K562 (cell line): ENCODE results near the gene ZFP36. TPM values are rescaled to one million over a fixed set of nuclear protein-coding genes. Genes with fewer than 3 reads are reported as not detected.
A peak's percentile ranks its signal among the peaks of the same experiment; 100 is the strongest.

ENCODE experiments used
- ATAC-seq: fragments of 200-7000 bp; cut with Tn5 transposase; 3 replicates; pipeline ENCODE4 v1.9.1; 2020; ENCODE audit warnings: moderate library complexity
- BruUV-seq: library from RNA; stranded (reverse); fragments of 400-500 nt; replicated peaks from 2 replicates; lab custom pipeline; 2021; lab: Mats Ljungman, UMichigan
- CTCF ChIA-PET: fragments of 300-600 bp; formaldehyde crosslinking; extraction: SDS; loops from one replicate; lab custom pipeline; 2021; ENCODE audit warnings: low intra/inter-chr PET ratio; lab: Yijun Ruan, JAX
- POLR2A ChIA-PET: fragments of 300-600, 350-650 bp; sonication (Branson Sonifier 250); formaldehyde crosslinking; extraction: SDS; loops from one replicate; lab custom pipeline; 2021; ENCODE audit warnings: antibody characterized with exemption, inconsistent platforms; lab: Yijun Ruan, JAX
- DNase-seq, 4 experiments: peaks; one replicate each; pipeline versions ENCODE4 v3.0.0 to v3.0.0-alpha.2; 2011 to 2018; ENCODE audit warnings: low spot score in 3 of 4, mixed read lengths in 3 of 4; ENCODE audit errors: extremely low read depth in 1 of 4
- FAIRE-seq: peaks from 2 replicates; lab custom pipeline; 2011; peaks lifted over from hg19 to GRCh38; lab: Jason Lieb, UNC
- H2AFZ ChIP-seq: 2 replicates; pipeline ENCODE4 v1.6.0; 2011; ENCODE audit warnings: low read depth, low read length, control low read depth, inconsistent platforms
- H3K27ac ChIP-seq: fragments of 200-600 bp; 3 replicates; pipeline ENCODE4 v1.8.0; 2011; ENCODE audit warnings: low read depth, mild to moderate bottlenecking, control low read depth, inconsistent platforms, low read length, moderate library complexity, mixed read lengths; ENCODE audit errors: extremely low read depth
- H3K27me3 ChIP-seq, 2 experiments: fragments of 300-600 bp in 1 of 2; 2 replicates in 1 of 2; 3 replicates in 1 of 2; pipeline versions ENCODE4 v1.6.0 to v1.8.0; 2011; ENCODE audit warnings: inconsistent platforms in 2 of 2, low read length in 2 of 2, mild to moderate bottlenecking in 1 of 2, mixed read lengths in 1 of 2, moderate library complexity in 1 of 2; ENCODE audit not compliant: control insufficient read depth in 2 of 2, insufficient read depth in 2 of 2
- H3K36me3 ChIP-seq: fragments of 300-600 bp; 3 replicates; pipeline ENCODE4 v1.8.0; 2011; ENCODE audit warnings: mild to moderate bottlenecking, low read length, inconsistent platforms; ENCODE audit not compliant: control insufficient read depth, insufficient read depth
- H3K4me1 ChIP-seq, 2 experiments: fragments of 200-600 bp in 1 of 2; replicated peaks in 1 of 2; 2 replicates in 1 of 2; 3 replicates in 1 of 2; pipeline versions ENCODE4 v1.5.1 to v1.8.0; 2011; ENCODE audit warnings: inconsistent platforms in 2 of 2, low read length in 2 of 2, mild to moderate bottlenecking in 1 of 2, mixed read lengths in 1 of 2, moderate library complexity in 1 of 2; ENCODE audit not compliant: control insufficient read depth in 2 of 2, insufficient read depth in 2 of 2
- H3K4me2 ChIP-seq: 2 replicates; pipeline ENCODE4 v1.6.1; 2011; ENCODE audit warnings: low read length, control low read depth, inconsistent platforms, mixed read lengths; ENCODE audit not compliant: insufficient read depth
- H3K4me3 ChIP-seq: fragments of 200-600 bp; sonication (generic), shearing (Covaris generic); 2 replicates; pipeline ENCODE4 v1.5.1; 2016; ENCODE audit warnings: control low read depth, inconsistent platforms
- H3K79me2 ChIP-seq: fragments of 200-600 bp; 3 replicates; pipeline ENCODE4 v1.8.0; 2011; ENCODE audit warnings: low read length, inconsistent platforms; ENCODE audit not compliant: control insufficient read depth, insufficient read depth
- H3K9ac ChIP-seq, 2 experiments: 2 replicates each; pipeline versions ENCODE4 v1.6.0 to v1.6.1; 2011; ENCODE audit warnings: low read depth in 2 of 2, low read length in 2 of 2, control low read depth in 1 of 2, inconsistent platforms in 1 of 2, mild to moderate bottlenecking in 1 of 2, mixed read lengths in 1 of 2; ENCODE audit not compliant: insufficient read depth in 1 of 2
- H3K9me1 ChIP-seq: one replicate; pipeline ENCODE4 v1.6.0; 2011; ENCODE audit warnings: inconsistent platforms, mild to moderate bottlenecking, low read length, moderate library complexity; ENCODE audit not compliant: control insufficient read depth, insufficient read depth
- H3K9me3 ChIP-seq: replicated peaks from 2 replicates; pipeline ENCODE4 v1.5.1; 2011; ENCODE audit warnings: low read depth, low read length, inconsistent platforms; ENCODE audit not compliant: control insufficient read depth, insufficient read depth
- H4K20me1 ChIP-seq: replicated peaks from 2 replicates; pipeline ENCODE4 v1.6.1; 2011; ENCODE audit warnings: low read length, inconsistent platforms, mixed read lengths; ENCODE audit not compliant: control insufficient read depth, insufficient read depth
- CEBPG ChIP-seq, 3 experiments: fragments of 200-800 bp in 1 of 3; sonication (Bioruptor generic) in 1 of 3; sonication (generic) in 1 of 3; formaldehyde crosslinking in 1 of 3; IDR thresholded peaks in 2 of 3; conservative IDR thresholded peaks in 1 of 3; 2 replicates each; pipeline versions ENCODE4 v1.6.1 to v1.8.0; 2016 to 2022; ENCODE audit warnings: missing compliant biosample characterization in 2 of 3, missing genetic modification characterization in 2 of 3, mild to moderate bottlenecking in 1 of 3, missing genetic modification reagents in 1 of 3
- FOXA3 ChIP-seq, 2 experiments: fragments of 450-650 bp in 1 of 2; sonication (generic) in 1 of 2; formaldehyde crosslinking; IDR thresholded peaks in 1 of 2; conservative IDR thresholded peaks in 1 of 2; 2 replicates each; pipeline versions ENCODE4 v1.4.0 to v1.8.0; 2020 to 2022; ENCODE audit warnings: mild to moderate bottlenecking in 2 of 2, missing genetic modification reagents in 1 of 2
- MIER1 ChIP-seq: fragments of 450-650 bp; IDR thresholded peaks from 2 replicates; pipeline ENCODE4 v1.6.1; 2016; ENCODE audit warnings: antibody characterized with exemption, mild to moderate bottlenecking, low read depth
- SMARCB1 ChIP-seq: IDR thresholded peaks from 2 replicates; pipeline ENCODE4 v1.6.1; 2011; ENCODE audit warnings: improper control_type of control experiment, low read depth; ENCODE audit not compliant: insufficient read length
- WGBS: fragments of 100-300 bp; shearing (Covaris generic); methylation state at CpG from one replicate; pipeline ENCODE4 v1.1.6; 2016; ENCODE audit warnings: low coverage, mixed read lengths; ENCODE audit not compliant: insufficient coverage; ENCODE audit errors: missing lambda C conversion rate; 5-methylcytosine and 5-hydroxymethylcytosine counted together
- in situ Hi-C: fragments of 300-500 bp; cut with MboI; formaldehyde crosslinking; loops from 4 replicates; pipeline ENCODE4 v1.15.0; 2018; ENCODE audit warnings: inconsistent platforms, mixed read lengths
- intact Hi-C: fragments of 100-400 bp; cut with micrococcal nuclease; formaldehyde crosslinking; loops from 2 replicates; pipeline ENCODE4 v1.14.2; 2022
- polyA plus RNA-seq, 8 experiments: library from polyadenylated mRNA; depleted of rRNA in 4 of 8; stranded (reverse) in 5 of 8; unstranded in 3 of 8; fragments of >200 nt; fragmentation: Nextera tagmentation in 2 of 8; fragmentation: Illumina TruSeq in 1 of 8; extraction: Ambion mirVana in 2 of 8; extraction: Trizol in 1 of 8; gene quantifications; 2 replicates each; pipeline versions ENCODE4 v1.2.1 to v1.2.3, GENCODE V29; 2011 to 2014; ENCODE audit warnings: inconsistent platforms in 1 of 8, missing spikeins in 1 of 8
- total RNA-seq, 7 experiments: library from RNA; depleted of rRNA in 6 of 7; stranded (reverse); fragments of >200 nt in 6 of 7; fragmentation: Illumina TruSeq in 2 of 7; extraction: Trizol in 2 of 7; gene quantifications; 2 replicates each; pipeline versions ENCODE4 v1.2.1 to v1.2.3, GENCODE V29; 2011 to 2021; ENCODE audit warnings: low replicate concordance in 1 of 7
- TF ChIP-seq, protein P1 (sequence below), 2 experiments: fragments of 450-650 bp in 1 of 2; IDR thresholded peaks; 2 replicates each; pipeline ENCODE4 v1.6.1; 2011 to 2017; ENCODE audit warnings: low read depth in 2 of 2, antibody characterized with exemption in 1 of 2, borderline replicate concordance in 1 of 2, low read length in 1 of 2, mild to moderate bottlenecking in 1 of 2, mixed read lengths in 1 of 2; ENCODE audit not compliant: control insufficient read depth in 1 of 2

Gene ZFP36
- total and polyA plus RNA-seq, 9 of the 15 experiments (the other 6 are each of a cell fraction or from before 2014, with no cell fraction given), result 1.0 to 20.1 (median 3.5) TPM

DNA sequence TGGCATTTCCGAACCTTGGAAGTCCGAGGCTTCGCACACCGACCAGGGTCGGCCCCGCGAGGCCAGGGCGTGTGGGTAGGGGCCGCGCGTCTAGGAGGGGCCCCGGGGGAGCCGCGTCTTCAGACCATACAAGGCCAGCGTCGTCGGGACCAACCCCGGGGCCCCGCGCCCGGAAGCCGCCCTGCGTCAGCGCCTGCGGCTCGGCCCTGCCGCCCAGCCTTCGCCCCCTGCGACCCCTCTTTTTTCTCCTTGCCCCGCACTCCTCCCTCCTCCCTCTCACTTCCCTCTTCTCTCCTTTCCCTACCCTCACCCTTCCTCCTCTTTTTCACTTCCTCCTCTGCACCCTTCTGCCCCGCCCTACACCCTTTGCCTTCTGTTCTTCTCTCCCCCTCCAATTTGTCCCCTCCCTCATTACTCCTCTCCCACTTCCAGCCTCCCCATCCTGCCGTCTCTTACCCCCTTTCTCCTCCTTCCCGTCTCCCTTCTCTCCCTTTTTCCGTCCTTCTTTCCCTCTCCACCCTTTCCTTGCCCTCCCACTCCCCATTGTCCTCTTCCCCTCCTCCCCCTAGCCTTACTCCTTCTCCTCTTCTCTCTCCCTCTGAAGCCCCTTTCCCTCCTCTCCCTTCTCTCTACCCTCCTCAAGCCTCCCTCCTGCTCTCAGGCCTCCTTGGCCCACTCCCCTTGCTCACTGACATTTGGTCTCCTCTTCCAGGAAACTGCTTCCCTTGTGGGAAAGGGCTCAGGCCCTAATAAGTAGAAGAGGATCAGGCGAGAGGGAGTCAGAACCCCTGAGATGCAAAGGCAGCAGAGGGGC, 3.6 kb downstream of the ZFP36 start (continued):
- TF ChIP-seq MIER1 (peak; percentile 68; the same call in 1 of the 2 replicates), CEBPG (CRISPR knock-in tag; IDR thresholded peaks at IDR 0.05) (no peak), CEBPG (tag; conservative IDR thresholded peaks at IDR 0.05 in 1 of 2, IDR thresholded peaks at IDR 0.05 in 1 of 2) (no peak)

DNA sequence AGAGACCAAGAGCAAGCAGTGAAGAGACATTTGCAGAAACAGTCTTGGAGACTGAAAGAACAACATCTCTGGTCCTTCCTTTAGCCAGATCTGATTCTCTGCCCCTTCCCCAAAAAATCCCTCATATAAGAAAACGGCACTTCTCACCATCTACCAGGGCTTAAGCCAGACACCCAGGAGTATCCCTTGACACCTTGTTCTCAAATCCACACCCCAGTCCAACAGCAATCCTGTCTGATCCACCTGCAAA, 4.1 kb downstream of the ZFP36 start:
- FAIRE-seq (no peak), DNase-seq (no peak), ATAC-seq (no peak)
- WGBS, result 90% methylated on average over 1 of the region's 1 CpG
- POLR2A ChIA-PET, result no interaction called here
- no peaks in the 10 kb centered on the region for H3K9me3 ChIP-seq
- in situ Hi-C loops (no loop called here), intact Hi-C loops (loop anchor here (2.0 to 5.0 kb wide), 4 partner anchors 68 to 288 kb away; partner anchors contain the start of gene SAMD4B)
- peaks cover 4% of the 10 kb centered on the region; the same call in 1 of the 2 replicates for H4K20me1 ChIP-seq
- no peak for TF ChIP-seq SMARCB1
- TF ChIP-seq, protein P1, sequence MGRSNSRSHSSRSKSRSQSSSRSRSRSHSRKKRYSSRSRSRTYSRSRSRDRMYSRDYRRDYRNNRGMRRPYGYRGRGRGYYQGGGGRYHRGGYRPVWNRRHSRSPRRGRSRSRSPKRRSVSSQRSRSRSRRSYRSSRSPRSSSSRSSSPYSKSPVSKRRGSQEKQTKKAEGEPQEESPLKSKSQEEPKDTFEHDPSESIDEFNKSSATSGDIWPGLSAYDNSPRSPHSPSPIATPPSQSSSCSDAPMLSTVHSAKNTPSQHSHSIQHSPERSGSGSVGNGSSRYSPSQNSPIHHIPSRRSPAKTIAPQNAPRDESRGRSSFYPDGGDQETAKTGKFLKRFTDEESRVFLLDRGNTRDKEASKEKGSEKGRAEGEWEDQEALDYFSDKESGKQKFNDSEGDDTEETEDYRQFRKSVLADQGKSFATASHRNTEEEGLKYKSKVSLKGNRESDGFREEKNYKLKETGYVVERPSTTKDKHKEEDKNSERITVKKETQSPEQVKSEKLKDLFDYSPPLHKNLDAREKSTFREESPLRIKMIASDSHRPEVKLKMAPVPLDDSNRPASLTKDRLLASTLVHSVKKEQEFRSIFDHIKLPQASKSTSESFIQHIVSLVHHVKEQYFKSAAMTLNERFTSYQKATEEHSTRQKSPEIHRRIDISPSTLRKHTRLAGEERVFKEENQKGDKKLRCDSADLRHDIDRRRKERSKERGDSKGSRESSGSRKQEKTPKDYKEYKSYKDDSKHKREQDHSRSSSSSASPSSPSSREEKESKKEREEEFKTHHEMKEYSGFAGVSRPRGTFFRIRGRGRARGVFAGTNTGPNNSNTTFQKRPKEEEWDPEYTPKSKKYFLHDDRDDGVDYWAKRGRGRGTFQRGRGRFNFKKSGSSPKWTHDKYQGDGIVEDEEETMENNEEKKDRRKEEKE (IDR thresholded peaks at IDR 0.05; ENCODE audit: borderline replicate concordance in 1 of 2, control insufficient read depth in 1 of 2, low read depth in 2 of 2, low read length in 1 of 2), result peak in 1 of 2 experiments; percentile 14; a peak in 1 of 4 replicates
- TF ChIP-seq FOXA3 (CRISPR knock-in tag; conservative IDR thresholded peaks at IDR 0.05 in 1 of 2, IDR thresholded peaks at IDR 0.05 in 1 of 2), result 0 out of 4 replicates have a peak, but pooled peaks of 1 of the 2 experiments have one; percentile 7
- peaks cover 45 to 75% of the 10 kb centered on the region in 2 experiments for H3K4me1 ChIP-seq
- H3K9ac ChIP-seq, result peak overlapping the region; percentile 91 to 94; a peak in 3 of 4 replicates
- CTCF ChIA-PET, result interaction anchor here (0.6 to 3.7 kb wide), 3 partner anchors 12 to 90 kb away, joined by 3 to 74 read pairs (median 4); partner anchors contain the start of gene LRFN1
- no peaks in the 10 kb centered on the region for H3K9me1 ChIP-seq
- no peak overlapping the region for H2AFZ ChIP-seq
- no peaks in the 10 kb centered on the region for H3K27me3 ChIP-seq
- peak overlapping the region; percentile 98 for H3K27ac ChIP-seq
- H3K79me2 ChIP-seq, result peaks cover 62% of the 10 kb centered on the region
- no TSS peak for BruUV-seq
- H3K4me2 ChIP-seq, result peak overlapping the region; percentile 85
- peaks cover 16% of the 10 kb centered on the region; the same call in 2 of the 3 replicates for H3K36me3 ChIP-seq
- no peak overlapping the region for H3K4me3 ChIP-seq
